AG10803 (cell line): ENCODE data around the gene LRRN4.
"Not testable (repeated sequence)": the region's sequence is repeated elsewhere in the genome, so short reads cannot be mapped to it uniquely, and the experiment has no call there.

Source experiments
- DNase-seq: peaks from one replicate; pipeline ENCODE4 v3.0.0; 2010; ENCODE audit warnings: low read depth
- H3K4me3 ChIP-seq: 2 replicates; pipeline ENCODE4 v1.5.1; 2011; ENCODE audit warnings: mild to moderate bottlenecking, low read length, control low read depth
- TF ChIP-seq, protein P1 (sequence below): conservative IDR thresholded peaks from 2 replicates; pipeline ENCODE4 v1.5.1; 2011; ENCODE audit warnings: mild to moderate bottlenecking, low read length, control low read depth, inconsistent platforms

Gene LRRN4

DNA sequence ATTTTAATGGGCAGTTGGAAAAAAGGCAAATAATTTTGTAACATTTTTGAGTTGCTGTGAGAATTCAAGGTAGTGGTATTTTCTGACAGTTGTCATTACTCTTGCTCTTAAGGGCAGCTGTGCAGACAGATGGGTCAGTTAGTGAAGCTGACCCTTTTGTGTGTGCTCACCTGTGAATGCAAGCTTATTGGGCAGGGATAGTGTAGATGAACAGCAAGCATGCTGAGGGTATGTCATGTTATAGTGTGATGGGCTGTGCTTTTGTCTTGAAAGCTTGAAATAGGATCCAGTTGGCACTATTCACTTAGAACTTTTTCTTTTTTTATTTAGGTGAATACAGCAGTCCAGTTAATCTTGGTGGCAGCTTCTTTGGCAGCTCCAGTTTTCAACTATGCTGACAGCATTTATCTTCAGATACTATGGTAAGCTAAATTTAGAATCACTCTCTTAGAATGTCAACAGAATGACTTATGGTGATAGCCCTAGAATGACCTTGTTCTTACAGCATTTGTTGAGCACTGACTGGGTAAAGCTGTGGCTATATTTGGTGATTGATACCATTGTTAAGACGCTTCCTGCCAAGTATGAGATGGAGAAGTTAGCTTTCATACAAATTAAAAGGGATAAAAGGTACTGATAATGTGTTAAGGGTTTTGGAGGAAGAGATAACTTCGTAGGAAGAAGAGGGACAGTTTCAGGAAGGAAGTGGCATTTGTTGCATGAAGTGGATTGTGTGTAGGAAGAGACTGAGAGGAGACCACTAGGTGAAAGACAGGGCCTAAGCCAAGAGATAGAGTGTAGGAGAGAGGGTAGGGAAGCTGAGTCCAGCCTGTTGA, 19.5 kb downstream of the LRRN4 start:
- TF ChIP-seq, protein P1, sequence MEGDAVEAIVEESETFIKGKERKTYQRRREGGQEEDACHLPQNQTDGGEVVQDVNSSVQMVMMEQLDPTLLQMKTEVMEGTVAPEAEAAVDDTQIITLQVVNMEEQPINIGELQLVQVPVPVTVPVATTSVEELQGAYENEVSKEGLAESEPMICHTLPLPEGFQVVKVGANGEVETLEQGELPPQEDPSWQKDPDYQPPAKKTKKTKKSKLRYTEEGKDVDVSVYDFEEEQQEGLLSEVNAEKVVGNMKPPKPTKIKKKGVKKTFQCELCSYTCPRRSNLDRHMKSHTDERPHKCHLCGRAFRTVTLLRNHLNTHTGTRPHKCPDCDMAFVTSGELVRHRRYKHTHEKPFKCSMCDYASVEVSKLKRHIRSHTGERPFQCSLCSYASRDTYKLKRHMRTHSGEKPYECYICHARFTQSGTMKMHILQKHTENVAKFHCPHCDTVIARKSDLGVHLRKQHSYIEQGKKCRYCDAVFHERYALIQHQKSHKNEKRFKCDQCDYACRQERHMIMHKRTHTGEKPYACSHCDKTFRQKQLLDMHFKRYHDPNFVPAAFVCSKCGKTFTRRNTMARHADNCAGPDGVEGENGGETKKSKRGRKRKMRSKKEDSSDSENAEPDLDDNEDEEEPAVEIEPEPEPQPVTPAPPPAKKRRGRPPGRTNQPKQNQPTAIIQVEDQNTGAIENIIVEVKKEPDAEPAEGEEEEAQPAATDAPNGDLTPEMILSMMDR, result no peak
- no peak overlapping the region for H3K4me3 ChIP-seq
- no peak for DNase-seq

DNA sequence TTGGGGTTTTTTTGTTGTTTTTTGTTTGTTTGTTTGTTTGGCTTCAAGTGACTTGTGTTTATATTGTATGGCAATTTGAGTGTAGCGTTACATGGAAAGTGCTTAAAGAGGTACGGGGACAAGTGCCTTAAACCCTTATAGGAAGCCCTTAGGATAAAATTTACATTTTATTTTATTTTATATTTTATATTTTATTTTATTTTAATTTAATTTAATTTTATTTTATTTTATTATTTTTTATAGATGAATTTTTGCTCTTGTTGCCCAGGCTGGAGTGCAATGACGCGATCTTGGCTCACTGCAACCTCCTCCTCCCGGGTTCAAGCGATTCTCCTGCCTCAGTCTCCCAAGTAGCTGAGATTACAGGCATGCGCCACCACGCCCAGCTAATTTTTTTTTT, 21.0 kb downstream of the LRRN4 start:
- DNase-seq, H3K4me3 ChIP-seq: not testable (repeated sequence)

DNA sequence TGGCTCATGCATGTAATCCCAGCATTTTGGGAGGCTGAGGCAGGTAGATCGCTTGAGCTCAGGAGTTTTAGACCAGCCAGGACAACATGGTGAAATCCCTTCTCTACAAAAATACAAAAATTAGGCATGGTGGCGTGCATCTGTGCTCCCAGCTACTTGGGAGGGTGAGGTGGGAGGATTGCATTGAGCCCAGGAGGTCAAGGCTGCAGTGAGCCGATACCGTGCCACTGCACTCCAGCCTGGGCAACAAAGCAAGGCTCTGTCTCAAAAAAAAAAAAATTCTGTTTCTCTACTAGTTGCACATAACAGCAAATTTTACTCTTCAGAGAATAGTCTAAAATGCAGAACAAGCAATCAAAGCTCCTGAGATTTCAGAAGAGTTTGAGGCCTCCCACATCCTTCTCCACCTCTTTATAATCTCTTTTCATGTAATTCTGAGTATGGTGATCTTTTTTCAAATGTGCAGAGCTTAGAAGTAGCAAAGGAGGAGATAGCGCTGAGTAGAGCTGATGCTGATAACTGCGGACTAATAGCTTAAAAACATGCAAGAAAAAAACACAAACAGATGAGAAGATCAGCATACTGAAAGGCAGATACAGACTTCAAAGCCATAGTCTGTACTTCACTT, 23.3 kb downstream of the LRRN4 start:
- DNase-seq, result no peak
- TF ChIP-seq, protein P1, result no peak
- H3K4me3 ChIP-seq, result no peak overlapping the region

DNA sequence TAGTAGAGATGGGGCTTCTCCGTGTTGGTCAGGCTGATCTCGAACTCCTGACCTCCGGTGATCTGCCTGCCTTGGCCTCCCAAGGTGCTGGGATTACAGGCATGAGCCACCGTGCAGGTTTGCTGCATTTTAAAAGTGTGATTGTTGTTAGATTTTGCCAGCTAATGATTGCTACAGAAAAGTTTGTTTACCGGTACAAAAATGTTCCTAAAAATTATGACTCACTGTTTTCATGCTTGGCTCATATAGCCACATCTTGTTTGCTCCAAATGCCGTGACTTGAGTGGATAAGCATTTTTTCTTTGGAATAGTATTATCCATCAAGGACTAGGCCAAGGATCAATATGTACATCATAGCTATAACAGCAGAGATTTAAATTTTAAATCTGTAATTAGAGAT, 24.3 kb downstream of the LRRN4 start:
- H3K4me3 ChIP-seq, result no peak overlapping the region
- TF ChIP-seq, protein P1, result no peak
- DNase-seq, result peak; percentile 53

DNA sequence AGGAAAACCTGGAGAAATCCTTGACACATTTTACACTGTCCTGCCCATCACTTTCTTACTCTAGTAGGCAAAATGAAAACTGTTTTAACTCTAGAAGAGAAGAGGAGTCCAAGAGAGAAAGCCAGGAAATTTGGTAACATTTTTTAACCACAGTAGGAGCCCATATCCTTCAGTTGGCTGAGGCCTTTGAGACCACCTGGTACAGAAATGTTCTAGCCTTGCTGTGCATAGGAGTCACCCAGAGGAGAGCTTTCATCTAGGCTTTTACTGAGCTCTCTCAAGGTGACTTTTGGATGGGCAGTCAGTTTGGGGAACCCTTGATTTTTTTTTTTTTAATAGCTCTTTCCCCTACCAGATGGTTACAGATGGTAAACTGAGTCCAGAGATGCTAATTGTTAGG, 25.0 kb downstream of the LRRN4 start:
- DNase-seq, result no peak
- TF ChIP-seq, protein P1, result no peak
- H3K4me3 ChIP-seq, result no peak overlapping the region

DNA sequence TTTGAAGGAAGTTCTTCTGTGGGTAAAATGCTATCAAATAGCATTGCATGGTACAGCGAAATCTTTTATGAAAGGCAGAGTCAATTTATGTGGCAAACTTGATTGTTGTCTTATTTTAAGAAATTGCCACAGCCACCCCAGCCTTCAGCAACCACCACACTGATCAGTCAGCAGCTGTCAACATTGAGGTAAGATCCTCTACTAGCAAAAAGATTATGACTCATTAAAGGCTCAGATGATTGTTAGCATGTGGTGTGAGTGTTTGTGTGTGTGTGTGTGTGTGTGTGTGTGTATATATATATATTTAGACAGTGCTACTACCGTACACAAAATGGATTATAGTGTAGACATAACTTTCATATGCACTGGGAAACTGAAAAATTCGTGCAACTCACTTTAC, 27.8 kb downstream of the LRRN4 start:
- no peak overlapping the region for H3K4me3 ChIP-seq
- TF ChIP-seq, protein P1, result no peak
- DNase-seq, result peak; percentile 46

DNA sequence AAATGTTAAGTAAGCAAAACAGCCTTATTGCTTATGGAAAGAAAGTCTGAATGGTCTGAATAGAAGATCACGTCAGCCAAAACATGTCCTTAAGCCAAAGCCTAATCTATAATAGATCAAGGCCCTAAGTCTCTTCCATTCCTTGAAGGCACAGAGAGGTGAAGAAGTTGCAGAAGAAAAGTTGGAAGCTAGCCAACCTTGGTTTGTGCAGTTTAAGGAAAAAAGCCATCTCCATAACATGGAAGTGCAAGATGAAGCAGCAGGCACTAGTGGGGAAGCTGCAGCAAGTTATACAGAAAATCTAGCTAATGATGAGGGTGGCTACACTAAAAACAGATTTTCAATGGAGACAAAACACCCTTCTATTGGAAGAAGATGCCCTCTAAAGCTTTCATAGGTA, 29.1 kb downstream of the LRRN4 start:
- no peak overlapping the region for H3K4me3 ChIP-seq
- TF ChIP-seq, protein P1, result no peak
- no peak for DNase-seq
